G401 (cell line): Measurements from ENCODE around the gene MGAT4A. TPM values are rescaled to one million over a fixed set of nuclear protein-coding genes. Genes with fewer than 3 reads are reported as not detected.

Experiments used
- total RNA-seq: library from RNA; depleted of rRNA; stranded (reverse); fragments of >200 nt; shearing (Covaris generic); gene quantifications from 2 replicates; pipeline ENCODE4 v1.2.3, GENCODE V29; 2014; rRNA removed

The MGAT4A gene
- total RNA-seq, 1 experiment from 2014 or later: 3.0 TPM

Other genes starting within 250 kb of the MGAT4A start
- 21.5 and 37.0 TPM in 2 replicates for gene COA5, start 122.6 kb downstream of the MGAT4A start, total RNA-seq
- gene UNC50, start 122.5 kb downstream of the MGAT4A start, total RNA-seq: 38.5 and 41.7 TPM in 2 replicates
- 0.43 and 2.9 TPM in 2 replicates for gene CRACDL, start 205.1 kb upstream of the MGAT4A start, total RNA-seq